ENCODE measurements around the gene NPR2.

Gene NPR2

GRCh38 chr9:35767458-35767857 lies 23.9 kb upstream of the NPR2 start:
- TF ChIP-seq, protein P1, sequence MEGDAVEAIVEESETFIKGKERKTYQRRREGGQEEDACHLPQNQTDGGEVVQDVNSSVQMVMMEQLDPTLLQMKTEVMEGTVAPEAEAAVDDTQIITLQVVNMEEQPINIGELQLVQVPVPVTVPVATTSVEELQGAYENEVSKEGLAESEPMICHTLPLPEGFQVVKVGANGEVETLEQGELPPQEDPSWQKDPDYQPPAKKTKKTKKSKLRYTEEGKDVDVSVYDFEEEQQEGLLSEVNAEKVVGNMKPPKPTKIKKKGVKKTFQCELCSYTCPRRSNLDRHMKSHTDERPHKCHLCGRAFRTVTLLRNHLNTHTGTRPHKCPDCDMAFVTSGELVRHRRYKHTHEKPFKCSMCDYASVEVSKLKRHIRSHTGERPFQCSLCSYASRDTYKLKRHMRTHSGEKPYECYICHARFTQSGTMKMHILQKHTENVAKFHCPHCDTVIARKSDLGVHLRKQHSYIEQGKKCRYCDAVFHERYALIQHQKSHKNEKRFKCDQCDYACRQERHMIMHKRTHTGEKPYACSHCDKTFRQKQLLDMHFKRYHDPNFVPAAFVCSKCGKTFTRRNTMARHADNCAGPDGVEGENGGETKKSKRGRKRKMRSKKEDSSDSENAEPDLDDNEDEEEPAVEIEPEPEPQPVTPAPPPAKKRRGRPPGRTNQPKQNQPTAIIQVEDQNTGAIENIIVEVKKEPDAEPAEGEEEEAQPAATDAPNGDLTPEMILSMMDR (IDR thresholded peaks at IDR 0.05; ENCODE audit: low read depth, low read length) = no peak
- no peak overlapping the region for H3K4me3 ChIP-seq (ENCODE audit: low read depth, low read length)
- no peaks in the 10 kb centered on the region for H3K9me3 ChIP-seq
- DNase-seq = no peak
- no peaks in the 10 kb centered on the region for H3K27me3 ChIP-seq
- H3K36me3 ChIP-seq = no peaks in the 10 kb centered on the region
- H3K4me1 ChIP-seq = peaks cover 26% of the 10 kb centered on the region

GRCh38 chr9:35769763-35770162 lies 21.6 kb upstream of the NPR2 start:
- Histone ChIP-seq H3K4me3 (ENCODE audit: low read depth, low read length) (no peak overlapping the region), H3K4me1 (peaks cover 26% of the 10 kb centered on the region), H3K9me3 (no peaks in the 10 kb centered on the region), H3K36me3 (no peaks in the 10 kb centered on the region), H3K27me3 (no peaks in the 10 kb centered on the region)
- TF ChIP-seq, protein P1 (IDR thresholded peaks at IDR 0.05; ENCODE audit: low read depth, low read length) = no peak
- no peak for DNase-seq

DNA sequence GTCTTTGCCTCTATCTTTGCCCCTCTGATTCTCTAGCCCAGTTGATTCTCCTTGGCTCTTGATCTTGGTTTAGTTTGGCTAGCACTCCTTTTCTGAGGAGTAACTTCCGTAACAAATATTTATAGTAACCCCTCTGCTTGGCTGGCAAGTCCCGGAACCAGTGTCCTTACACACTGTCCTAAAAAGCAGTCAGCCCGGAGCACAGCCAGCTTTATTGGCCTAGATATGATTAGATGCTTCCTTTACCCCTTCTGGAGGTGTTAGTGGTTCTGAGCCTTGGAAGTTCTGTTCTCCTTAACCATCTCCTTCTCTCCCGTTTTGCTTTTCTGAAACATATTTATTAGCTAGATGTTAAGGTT lies 20.3 kb upstream of the NPR2 start:
- no peaks in the 10 kb centered on the region for H3K36me3 ChIP-seq
- H3K4me3 ChIP-seq (ENCODE audit: low read depth, low read length) = no peak overlapping the region
- TF ChIP-seq, protein P1 (IDR thresholded peaks at IDR 0.05; ENCODE audit: low read depth, low read length) = no peak
- H3K9me3 ChIP-seq = no peaks in the 10 kb centered on the region
- DNase-seq = no peak
- peaks cover 26% of the 10 kb centered on the region for H3K4me1 ChIP-seq
- no peaks in the 10 kb centered on the region for H3K27me3 ChIP-seq

- peaks cover 25% of the 10 kb centered on the region for H3K4me1 ChIP-seq
- H3K27me3 ChIP-seq = no peaks in the 10 kb centered on the region
- no peak overlapping the region for H3K4me3 ChIP-seq (ENCODE audit: low read depth, low read length)
- H3K36me3 ChIP-seq = no peaks in the 10 kb centered on the region
- no peaks in the 10 kb centered on the region for H3K9me3 ChIP-seq
- DNase-seq = no peak
- TF ChIP-seq, protein P1 (IDR thresholded peaks at IDR 0.05; ENCODE audit: low read depth, low read length) = no peak
Observed at GRCh38 chr9:35771534-35771933, 19.9 kb upstream of the NPR2 start.

- Histone ChIP-seq H3K4me3 (ENCODE audit: low read depth, low read length) (no peak overlapping the region), H3K36me3 (no peaks in the 10 kb centered on the region)
Observed at GRCh38 chr9:35771943-35772342, 19.4 kb upstream of the NPR2 start.

GRCh38 chr9:35774907-35775635 lies 16.3 kb upstream of the NPR2 start:
- H3K9me3 ChIP-seq = no peaks in the 10 kb centered on the region
- peaks cover 13% of the 10 kb centered on the region for H3K4me1 ChIP-seq
- H3K36me3 ChIP-seq = no peaks in the 10 kb centered on the region
- DNase-seq = no peak
- no peaks in the 10 kb centered on the region for H3K27me3 ChIP-seq
- TF ChIP-seq, protein P1 (IDR thresholded peaks at IDR 0.05; ENCODE audit: low read depth, low read length) = no peak
- no peak overlapping the region for H3K4me3 ChIP-seq (ENCODE audit: low read depth, low read length)

More at GRCh38 chr9:35771943-35772342, 19.4 kb upstream of the NPR2 start:
- peaks cover 21% of the 10 kb centered on the region for H3K4me1 ChIP-seq
- no peaks in the 10 kb centered on the region for H3K9me3 ChIP-seq
- no peaks in the 10 kb centered on the region for H3K27me3 ChIP-seq
- TF ChIP-seq, protein P1 (IDR thresholded peaks at IDR 0.05; ENCODE audit: low read depth, low read length) = no peak
- DNase-seq = no peak

All from BE2C (cell line).